Measurements from ENCODE around the gene FIG4.

DNA sequence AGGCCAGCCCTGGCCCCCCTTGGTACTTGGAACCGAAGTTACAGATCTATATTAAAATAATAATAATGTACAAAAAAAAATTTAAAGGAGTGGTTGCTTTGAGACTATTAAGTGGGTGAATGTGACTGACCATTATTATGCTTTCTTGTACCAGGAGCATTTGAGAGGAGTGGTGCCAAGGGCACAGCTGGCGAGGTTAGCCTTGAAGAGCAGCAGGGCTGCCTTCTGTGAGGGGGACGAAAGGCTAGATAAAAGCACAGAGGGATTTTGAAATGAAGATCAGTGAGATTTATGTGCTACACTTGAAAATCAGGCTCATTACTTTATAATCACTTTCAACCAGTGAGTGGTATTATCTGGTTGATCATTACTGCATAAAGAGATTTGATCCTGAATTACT is 48.6 kb downstream of the FIG4 start:
- TF ChIP-seq LEF1 (IDR thresholded peaks at IDR 0.05; ENCODE audit: borderline replicate concordance) (no peak), L3MBTL2 (conservative IDR thresholded peaks at IDR 0.05) (no peak), ZNF384 (IDR thresholded peaks at IDR 0.05) (no peak), ELF4 (IDR thresholded peaks at IDR 0.05) (no peak), SP1 (IDR thresholded peaks at IDR 0.05) (no peak), NFRKB (IDR thresholded peaks at IDR 0.05) (no peak), CTBP1 (IDR thresholded peaks at IDR 0.05; ENCODE audit: borderline replicate concordance) (no peak), BHLHE40 (IDR thresholded peaks at IDR 0.05; ENCODE audit: borderline replicate concordance) (no peak)
